ENCODE measurements around the gene NOX5.

DNA sequence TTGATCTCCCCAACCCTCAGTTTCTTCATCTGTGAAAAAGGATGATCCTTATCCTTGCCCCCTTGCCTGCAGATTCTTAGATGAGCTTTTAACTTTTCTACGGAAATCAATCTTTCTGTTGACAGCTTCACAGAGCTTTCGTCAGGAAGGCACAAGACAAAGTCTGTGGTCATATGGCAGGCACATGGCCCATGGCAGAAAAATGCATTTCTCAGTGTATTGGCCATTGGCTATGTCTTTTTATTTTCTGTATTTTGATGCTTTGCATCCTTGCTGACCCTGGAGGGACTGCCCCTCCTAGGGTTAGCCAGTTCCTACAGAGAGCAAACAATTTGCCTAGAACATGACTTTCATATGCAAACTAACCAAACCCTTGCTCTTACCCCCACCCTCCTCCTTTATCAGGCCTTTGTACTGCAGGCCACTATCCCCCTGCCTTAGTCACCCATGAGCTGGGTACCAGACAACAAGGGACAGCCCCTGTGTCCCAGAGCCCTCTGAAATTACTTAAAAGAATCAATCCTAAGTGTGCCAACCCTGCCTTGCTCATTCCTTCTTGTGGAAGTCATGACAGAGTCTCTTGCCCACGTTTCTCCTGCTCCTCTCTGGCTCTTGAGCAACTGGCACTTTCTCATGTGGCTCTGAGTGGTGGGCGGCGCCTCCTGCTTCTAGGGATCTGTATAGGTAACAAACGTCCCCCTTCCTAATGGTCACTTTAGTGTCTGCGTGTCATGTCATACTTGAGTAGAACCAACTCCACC is 24.1 kb upstream of the NOX5 start:
- TF ChIP-seq, protein P1, sequence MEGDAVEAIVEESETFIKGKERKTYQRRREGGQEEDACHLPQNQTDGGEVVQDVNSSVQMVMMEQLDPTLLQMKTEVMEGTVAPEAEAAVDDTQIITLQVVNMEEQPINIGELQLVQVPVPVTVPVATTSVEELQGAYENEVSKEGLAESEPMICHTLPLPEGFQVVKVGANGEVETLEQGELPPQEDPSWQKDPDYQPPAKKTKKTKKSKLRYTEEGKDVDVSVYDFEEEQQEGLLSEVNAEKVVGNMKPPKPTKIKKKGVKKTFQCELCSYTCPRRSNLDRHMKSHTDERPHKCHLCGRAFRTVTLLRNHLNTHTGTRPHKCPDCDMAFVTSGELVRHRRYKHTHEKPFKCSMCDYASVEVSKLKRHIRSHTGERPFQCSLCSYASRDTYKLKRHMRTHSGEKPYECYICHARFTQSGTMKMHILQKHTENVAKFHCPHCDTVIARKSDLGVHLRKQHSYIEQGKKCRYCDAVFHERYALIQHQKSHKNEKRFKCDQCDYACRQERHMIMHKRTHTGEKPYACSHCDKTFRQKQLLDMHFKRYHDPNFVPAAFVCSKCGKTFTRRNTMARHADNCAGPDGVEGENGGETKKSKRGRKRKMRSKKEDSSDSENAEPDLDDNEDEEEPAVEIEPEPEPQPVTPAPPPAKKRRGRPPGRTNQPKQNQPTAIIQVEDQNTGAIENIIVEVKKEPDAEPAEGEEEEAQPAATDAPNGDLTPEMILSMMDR (conservative IDR thresholded peaks at IDR 0.05; ENCODE audit: low read length): no peak
- TF ChIP-seq EZH2phosphoT487 (IDR thresholded peaks at IDR 0.05; ENCODE audit: borderline replicate concordance, low read depth, low read length): no peak

All from OCI-LY7 (cell line).